ENCODE data around the gene SOWAHD. TPM values are rescaled to one million over a fixed set of nuclear protein-coding genes. Genes with fewer than 3 reads are reported as not detected.

The SOWAHD gene, protein sequence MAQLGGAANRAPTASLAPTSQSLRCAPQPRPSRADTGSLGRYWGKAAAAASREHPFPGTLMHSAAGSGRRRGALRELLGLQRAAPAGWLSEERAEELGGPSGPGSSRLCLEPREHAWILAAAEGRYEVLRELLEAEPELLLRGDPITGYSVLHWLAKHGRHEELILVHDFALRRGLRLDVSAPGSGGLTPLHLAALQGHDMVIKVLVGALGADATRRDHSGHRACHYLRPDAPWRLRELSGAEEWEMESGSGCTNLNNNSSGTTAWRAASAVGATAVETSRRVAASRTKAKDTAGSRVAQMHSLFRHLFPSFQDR
- total RNA-seq (10 to 100 TPM; 12.6 to 21.4 TPM), polyA plus RNA-seq (ENCODE audit: insufficient read depth, low read depth, low replicate concordance) (8.9 TPM)
- long read RNA-seq, donor 1, transcript SOWAHD-201 (1 exons, 1,552 nt), result major isoform, 7 of 7 reads
- long read RNA-seq, donor 1, partial matches to known transcripts, result 0 of 7 reads
- long read RNA-seq, donor 1, other reads (novel, unspliced or antisense), result 0 of 7 reads
- long read RNA-seq, donor 2, transcript SOWAHD-201 (1 exons, 1,552 nt), result major isoform, 7 of 7 reads
- long read RNA-seq, donor 2, partial matches to known transcripts, result 0 of 7 reads
- long read RNA-seq, donor 2, other reads (novel, unspliced or antisense), result 0 of 7 reads

DNA sequence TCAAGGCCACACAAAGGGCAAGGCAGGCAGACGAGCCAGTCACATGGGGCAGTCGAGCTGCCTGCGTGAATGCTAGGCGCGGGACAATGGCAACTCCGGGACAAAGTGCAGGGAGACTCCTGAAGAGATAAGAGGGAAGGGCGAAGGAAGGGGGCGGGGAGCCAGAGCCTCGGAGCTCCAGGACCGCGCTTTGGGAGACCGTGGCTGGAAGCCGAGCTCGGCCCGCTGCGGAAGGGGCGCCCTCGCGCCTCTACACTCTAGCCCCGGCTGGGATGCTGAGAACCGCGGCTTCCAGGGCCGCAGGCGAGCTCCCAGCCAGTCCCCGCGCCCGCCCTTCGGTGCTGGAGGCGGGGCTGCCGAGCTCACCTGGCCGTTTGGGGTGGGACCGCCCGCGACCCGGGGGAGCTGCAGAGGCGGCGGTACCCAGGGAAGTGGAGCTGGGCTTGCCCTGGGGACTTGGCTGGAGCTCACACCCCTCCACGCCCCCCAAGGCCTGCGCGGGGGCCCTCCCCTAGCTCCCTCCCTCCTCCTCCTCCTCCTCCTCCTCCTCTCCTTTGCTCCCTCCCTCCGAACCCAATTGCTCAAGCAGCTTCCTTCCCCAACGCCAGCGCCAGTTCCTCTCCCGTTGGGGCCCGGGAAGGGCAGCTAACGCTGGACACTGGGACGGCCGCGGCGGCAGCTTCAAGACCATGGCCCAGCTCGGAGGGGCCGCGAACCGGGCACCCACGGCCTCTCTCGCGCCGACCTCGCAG is at the start of gene SOWAHD:
Gene SOWAHD, plus strand, starts transcription at position 610 of the 752 bp plus-strand sequence. Its CDS starts 80 bp downstream, at position 690.
- intact Hi-C loops (cut with DNase I; ENCODE audit: low total_unique reads), result no loop called here
- Histone ChIP-seq H3K4me3 (peak within 1 kb of the TSS; percentile 37 to 61), H3K27me3 (no peaks in the 10 kb centered on the region), H3K9me3 (no peaks in the 10 kb centered on the region), H3K27ac (peak within 1 kb of the TSS in 1 of 2 donors; percentile 39), H3K36me3 (ENCODE audit: low read depth, missing control alignments) (no peaks in the 10 kb centered on the region), H3K4me1 (no peaks in the 10 kb centered on the region)
- TF ChIP-seq, protein P1, sequence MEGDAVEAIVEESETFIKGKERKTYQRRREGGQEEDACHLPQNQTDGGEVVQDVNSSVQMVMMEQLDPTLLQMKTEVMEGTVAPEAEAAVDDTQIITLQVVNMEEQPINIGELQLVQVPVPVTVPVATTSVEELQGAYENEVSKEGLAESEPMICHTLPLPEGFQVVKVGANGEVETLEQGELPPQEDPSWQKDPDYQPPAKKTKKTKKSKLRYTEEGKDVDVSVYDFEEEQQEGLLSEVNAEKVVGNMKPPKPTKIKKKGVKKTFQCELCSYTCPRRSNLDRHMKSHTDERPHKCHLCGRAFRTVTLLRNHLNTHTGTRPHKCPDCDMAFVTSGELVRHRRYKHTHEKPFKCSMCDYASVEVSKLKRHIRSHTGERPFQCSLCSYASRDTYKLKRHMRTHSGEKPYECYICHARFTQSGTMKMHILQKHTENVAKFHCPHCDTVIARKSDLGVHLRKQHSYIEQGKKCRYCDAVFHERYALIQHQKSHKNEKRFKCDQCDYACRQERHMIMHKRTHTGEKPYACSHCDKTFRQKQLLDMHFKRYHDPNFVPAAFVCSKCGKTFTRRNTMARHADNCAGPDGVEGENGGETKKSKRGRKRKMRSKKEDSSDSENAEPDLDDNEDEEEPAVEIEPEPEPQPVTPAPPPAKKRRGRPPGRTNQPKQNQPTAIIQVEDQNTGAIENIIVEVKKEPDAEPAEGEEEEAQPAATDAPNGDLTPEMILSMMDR (IDR thresholded peaks at IDR 0.05), result no peak
- TF ChIP-seq POLR2A (IDR thresholded peaks at IDR 0.05), result no peak
- DNase-seq, result peak; percentile 77
- WGBS, 2 donors, result 1% methylated on average over 22 of the region's 59 CpGs; no CpG with 5 or more reads in 1 of the 2 donors

DNA sequence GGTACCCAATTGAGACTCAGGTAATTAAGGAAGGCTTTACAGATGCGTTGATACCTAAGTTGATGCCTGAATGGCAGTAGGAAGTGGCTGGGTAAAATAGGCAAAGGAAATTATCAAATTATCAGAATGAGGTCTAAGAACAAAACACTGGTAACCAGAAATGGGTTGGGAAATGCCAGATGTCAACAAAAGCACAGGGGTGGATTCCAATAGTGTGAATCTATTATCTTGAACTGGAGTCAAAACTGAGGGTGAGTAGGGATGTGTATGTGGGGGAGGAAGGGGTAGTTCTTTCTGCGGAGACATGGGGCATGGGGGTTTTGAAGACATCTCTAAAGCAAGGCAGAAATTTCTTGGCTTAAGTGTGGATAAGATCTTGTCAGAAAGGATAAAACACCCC is 49.5 kb upstream of the SOWAHD start:
- TF ChIP-seq, protein P1 (IDR thresholded peaks at IDR 0.05), result no peak
- H3K27me3 ChIP-seq, result no peaks in the 10 kb centered on the region
- DNase-seq, result no peak
- no peaks in the 10 kb centered on the region for H3K36me3 ChIP-seq (ENCODE audit: low read depth, missing control alignments)
- intact Hi-C loops (cut with DNase I; ENCODE audit: low total_unique reads), result no loop called here
- H3K27ac ChIP-seq, result no peak overlapping the region
- no peaks in the 10 kb centered on the region for H3K4me1 ChIP-seq
- H3K9me3 ChIP-seq, result no peaks in the 10 kb centered on the region
- H3K4me3 ChIP-seq, result no peak overlapping the region
- WGBS, 2 donors, result 77 to 93% methylated on average over 2 of the region's 2 CpGs

DNA sequence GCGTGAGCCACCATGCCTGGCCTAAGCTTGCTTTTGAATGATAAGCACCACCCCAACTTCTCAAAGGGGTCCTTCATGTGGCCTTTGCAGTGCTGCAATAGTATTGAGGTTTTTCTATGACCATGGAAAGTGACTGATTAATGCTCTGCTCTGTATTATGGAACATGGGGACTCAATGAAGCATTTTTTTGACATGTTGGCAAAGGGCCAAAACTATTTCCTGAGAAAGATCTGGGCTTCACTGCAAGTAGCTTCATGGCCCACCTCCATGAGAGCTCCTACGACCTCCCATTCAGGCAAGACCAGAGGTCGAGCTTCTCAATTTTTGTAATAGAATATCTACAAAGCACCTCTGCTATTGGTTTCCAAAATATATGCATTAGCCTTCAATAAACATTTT is 48.8 kb upstream of the SOWAHD start:
- TF ChIP-seq, protein P1 (IDR thresholded peaks at IDR 0.05), result no peak
- TF ChIP-seq POLR2A (IDR thresholded peaks at IDR 0.05), result no peak
- intact Hi-C loops (cut with DNase I; ENCODE audit: low total_unique reads), result no loop called here
- Histone ChIP-seq H3K36me3 (ENCODE audit: low read depth, missing control alignments) (no peaks in the 10 kb centered on the region), H3K27me3 (no peaks in the 10 kb centered on the region), H3K4me1 (no peaks in the 10 kb centered on the region), H3K9me3 (no peaks in the 10 kb centered on the region), H3K27ac (no peak overlapping the region), H3K4me3 (no peak overlapping the region)
- DNase-seq, result no peak
- 92 to 98% methylated on average over 3 of the region's 3 CpGs for WGBS, 2 donors

DNA sequence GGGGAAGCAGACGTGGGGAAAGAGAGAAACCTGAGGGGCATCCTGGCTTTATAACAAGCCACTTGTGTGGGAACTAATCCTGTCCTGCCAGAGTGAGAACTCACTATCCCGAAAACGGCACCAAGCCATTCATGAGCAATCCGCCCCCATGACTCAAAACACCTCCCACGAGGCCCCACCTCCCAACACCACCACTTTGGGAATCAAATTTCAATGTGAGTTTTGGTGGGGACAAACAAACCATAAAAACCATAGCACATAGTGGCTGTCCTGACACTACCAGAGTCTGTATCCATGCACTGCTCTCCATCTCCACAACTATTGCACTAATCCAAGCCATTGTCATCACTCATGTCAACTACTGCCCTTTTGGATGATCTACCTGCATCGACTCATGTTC is 36.9 kb upstream of the SOWAHD start:
- Histone ChIP-seq H3K27me3 (no peaks in the 10 kb centered on the region), H3K4me1 (no peaks in the 10 kb centered on the region), H3K4me3 (no peak overlapping the region), H3K36me3 (ENCODE audit: low read depth, missing control alignments) (no peaks in the 10 kb centered on the region), H3K9me3 (no peaks in the 10 kb centered on the region), H3K27ac (no peak overlapping the region)
- intact Hi-C loops (cut with DNase I; ENCODE audit: low total_unique reads), result no loop called here
- TF ChIP-seq POLR2A (IDR thresholded peaks at IDR 0.05), result no peak
- TF ChIP-seq, protein P1 (IDR thresholded peaks at IDR 0.05), result no peak
- no peak for DNase-seq
- WGBS, 2 donors, result 74 to 83% methylated on average over 6 of the region's 6 CpGs
